GM18498 (cell line): Measurements from ENCODE around the gene SH2D1B.

Source experiments
- ATAC-seq: cut with Tn5 transposase; IDR thresholded peaks from one replicate; pipeline ENCODE4 v1.9.1; 2021; ENCODE audit warnings: mild to moderate bottlenecking, moderate library complexity; ENCODE audit not compliant: unreplicated experiment

Gene SH2D1B

DNA sequence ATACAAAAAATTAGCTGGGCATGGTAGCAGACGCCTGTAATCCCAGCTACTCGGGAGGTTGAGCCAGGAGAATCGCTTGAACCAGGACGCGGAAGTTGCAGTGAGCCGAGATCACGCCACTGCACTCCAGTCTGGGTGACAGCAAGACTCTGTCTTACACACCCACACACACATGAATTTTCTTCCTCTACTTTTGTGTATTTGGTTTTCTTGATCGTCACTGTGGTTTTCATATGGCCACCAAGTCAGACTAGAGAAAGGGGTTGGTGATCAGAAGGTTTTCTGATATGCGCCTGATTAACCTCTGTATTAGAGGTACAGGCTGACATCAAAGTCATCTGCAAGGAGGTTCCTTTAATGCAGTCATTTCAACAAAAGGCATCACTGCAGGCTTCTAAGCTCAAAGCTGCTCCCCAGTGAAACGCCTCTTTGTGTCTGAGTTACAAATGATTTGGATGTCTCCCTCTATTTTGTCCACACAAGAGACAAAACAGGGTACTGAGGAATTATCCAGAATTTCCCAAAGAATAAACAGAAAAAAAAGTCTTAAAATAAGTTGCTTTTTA is 11.1 kb downstream of the SH2D1B start:
- no peak for ATAC-seq

GRCh38 chr1:162398999-162399580 is 12.8 kb downstream of the SH2D1B start:
- ATAC-seq, result no peak

DNA sequence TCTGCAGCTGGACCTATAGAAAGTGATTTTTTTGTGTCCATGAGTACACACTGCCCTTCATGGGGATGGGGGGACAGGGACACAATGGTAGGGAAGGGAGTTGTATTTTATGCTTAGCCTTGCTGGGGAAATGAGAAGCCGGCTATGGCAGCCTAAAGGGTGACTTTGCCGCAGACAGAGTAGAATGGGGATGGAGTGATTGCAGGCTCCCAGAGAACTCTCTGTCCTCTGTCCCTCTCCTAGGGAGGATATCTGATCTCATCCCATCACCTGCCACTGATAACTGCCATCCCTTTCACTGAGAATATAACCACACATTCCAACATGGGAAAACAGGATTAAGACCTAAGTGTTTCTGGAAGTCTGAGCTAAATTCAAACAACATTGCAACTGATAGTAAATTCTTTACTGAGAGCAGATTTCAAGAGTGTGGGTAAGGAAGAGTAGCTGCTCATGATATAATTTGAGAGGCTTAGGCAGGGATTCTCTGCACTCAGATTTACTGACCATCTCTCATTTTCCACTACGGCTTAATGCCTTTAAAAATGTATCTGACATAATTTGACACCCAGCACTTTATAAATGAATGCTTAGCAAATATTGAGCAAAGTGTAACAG is 13.9 kb downstream of the SH2D1B start:
- no peak for ATAC-seq

DNA sequence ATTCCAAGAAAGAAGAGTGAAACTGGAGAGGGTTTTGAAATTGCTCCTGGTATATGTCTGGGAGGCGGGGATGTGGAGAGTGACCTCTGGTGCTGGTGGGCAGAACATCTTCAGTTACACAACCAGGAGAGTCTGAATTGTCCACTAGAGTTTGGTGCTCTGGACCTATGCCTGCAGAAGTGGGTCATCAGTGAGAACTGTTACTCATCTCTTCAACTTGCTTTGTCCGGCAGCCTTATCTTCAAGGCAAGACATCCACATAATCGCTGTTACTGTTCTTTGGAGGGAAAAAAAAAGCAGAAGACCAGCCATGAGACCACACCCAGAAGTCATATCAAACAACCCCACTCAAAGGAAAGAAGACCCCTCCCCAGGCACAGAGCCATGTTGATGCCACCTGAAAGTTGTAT is 14.9 kb downstream of the SH2D1B start:
- ATAC-seq, result no peak

DNA sequence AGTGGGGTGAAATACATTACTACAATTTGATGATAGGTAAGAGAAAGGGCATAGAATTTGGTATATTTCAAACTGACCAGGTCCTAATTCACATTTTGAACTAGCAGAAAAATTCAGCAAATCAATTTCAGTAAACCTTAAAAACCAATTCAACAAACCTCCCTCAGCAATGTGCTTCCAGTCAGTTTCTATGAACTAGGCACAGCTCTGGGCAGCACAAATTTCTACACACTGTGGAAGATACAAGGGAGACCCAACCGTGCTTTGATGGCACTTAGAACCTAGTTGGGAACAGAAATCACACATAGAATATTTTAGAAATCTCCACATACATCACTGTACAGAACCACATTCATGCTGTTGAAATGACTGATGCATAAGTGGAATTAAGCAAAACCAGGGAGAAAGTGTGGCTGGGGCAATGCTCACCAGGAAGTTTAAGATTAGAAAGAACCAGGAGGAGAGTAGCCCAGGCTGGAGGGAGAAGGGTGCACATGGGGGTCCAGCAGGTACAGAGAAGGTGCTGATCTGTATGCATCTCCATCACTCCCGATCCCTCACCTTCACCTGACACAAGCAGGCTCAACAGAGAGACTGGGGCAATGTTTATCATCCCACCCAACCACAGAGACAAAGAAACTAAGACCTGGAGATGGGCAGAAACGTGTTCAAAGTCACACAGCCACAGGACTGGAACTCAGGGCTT is 15.6 kb downstream of the SH2D1B start:
- ATAC-seq, result no peak

DNA sequence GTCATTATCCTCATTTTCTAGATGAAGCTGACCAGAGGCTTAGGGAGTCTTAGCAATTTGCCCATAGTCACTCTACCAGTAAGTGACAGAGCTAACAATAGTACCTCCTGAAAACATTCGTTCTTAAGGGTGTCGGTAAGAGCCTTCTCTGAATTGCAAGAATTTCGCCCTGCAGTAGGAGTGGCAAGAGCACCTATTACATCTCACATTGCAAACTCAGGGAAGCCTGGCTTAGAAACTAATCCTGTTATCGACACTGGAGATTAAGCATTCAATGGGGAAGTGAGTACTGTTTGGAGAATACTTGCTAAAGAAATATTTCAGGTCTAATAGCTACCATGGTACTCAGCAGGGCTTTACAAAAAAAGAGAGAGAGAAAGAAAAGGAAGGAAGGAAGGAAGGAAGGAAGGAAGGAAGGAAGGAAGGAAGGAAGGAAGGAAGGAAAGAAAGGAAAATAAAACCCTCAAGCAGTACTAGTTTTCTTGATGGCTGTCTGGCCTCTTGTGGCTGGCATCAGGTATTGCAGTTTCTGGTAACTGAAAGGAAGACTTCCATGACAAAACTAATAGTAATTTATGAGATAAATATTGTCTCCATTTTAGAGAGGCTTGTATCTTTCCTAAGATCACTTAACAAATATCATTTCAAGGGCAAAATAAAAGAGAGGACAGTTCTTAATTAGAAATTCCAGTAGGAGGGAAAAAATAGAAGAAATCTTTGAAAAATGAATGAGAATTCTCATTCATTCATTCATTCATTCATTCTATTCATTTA is 20.0 kb downstream of the SH2D1B start:
- ATAC-seq, result no peak

- ATAC-seq, result no peak
Observed at GRCh38 chr1:162390396-162391185, 21.3 kb downstream of the SH2D1B start.

DNA sequence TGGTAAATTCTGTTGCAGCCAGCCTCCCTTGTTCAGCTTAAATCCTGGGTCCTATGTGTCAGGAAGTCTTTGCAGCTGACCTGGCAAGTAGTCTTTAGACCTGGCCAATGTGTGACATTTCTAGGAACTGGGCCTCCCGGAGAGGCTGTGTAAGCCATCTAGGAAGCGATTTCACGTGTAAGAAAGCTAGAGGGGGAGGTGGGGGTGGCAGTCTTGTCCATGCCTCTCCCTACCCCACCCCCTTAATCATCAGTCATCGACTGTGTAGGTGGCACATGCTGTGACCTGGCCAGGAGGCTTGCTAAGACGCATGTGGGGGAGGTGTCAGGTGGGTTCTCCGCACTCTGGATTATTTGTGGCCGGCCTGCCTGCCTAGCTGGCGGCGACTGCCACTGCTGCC is 22.0 kb downstream of the SH2D1B start:
- ATAC-seq, result no peak

- ATAC-seq, result no peak
Observed at GRCh38 chr1:162389021-162389818, 22.7 kb downstream of the SH2D1B start.

DNA sequence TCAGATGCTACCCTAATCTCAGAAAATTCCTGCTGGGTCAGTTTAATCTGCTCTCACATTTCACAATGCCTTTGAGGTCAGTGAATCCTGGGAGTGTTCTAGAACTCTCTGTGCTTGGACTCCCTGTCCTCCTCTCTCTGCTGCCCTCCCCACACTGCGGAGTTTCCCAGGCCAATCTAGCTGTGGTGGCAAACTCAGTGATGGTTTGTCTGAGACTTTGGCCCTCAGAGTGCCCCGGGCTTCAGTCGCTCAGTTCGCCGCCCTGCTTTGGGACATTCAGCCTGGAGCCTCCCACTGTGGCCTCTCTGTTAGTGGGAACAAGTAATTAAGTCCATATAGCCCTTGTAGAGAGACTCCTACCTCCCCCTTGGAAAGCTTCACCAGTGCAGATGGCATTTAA is 23.3 kb downstream of the SH2D1B start:
- ATAC-seq, result no peak

GRCh38 chr1:162388083-162388594 is 23.8 kb downstream of the SH2D1B start:
- ATAC-seq, result no peak

GRCh38 chr1:162387226-162388082 is 24.5 kb downstream of the SH2D1B start:
- no peak for ATAC-seq

GRCh38 chr1:162386292-162387225 is 25.4 kb downstream of the SH2D1B start:
- ATAC-seq, result no peak

DNA sequence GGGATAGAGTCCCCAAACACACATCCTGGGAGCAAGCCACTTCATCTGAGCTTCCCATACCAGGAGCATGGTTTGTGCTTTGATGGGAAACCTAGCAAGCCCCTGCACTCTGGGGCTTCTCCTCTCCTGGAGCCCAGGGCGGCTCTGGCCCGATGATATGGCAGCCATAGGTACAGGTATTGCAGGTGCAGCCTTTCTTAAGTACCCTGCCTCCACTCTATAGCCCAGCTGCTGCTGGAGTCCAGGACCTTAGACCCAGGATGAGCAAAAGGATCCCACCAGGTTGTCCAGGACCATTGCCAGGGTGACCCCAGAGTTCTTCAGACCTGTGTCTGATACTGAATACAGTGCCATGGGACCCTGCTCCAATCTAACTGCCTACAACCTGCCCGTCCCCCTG is 26.2 kb downstream of the SH2D1B start:
- no peak for ATAC-seq

- ATAC-seq, result no peak
Observed at GRCh38 chr1:162385280-162385623, 26.7 kb downstream of the SH2D1B start.

DNA sequence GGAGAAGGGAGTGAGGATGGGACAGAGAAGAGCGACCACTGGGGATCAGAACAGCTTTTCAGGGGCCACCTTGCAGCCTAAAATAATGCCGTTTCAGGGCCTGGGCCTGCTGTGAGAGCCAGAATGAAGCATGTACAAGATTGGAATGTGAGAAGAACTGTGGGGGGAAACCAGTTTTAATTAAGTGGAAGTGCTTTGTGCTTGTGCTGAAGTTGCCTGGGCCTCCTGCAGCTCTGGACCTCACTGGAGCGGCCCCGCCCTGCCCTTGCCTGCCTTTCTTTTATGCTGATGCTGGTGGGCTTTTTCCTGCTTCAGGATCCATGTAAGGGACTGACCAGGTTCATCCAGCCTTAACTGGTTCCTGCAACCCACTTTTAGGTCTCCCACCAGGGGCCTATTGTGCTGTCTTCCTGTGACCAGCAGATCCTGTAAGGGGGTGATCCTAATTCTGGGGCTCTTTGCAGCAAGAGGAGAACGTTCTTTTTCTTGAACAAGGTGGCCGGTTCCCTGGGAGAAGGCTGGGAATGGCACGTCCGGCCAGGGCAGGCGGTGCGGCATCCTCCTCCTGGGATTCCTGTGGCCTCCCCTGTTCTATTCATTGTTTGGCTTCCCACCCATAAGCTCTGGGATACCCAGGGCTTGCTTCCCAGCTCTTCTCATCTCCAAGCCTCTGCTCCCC is 27.2 kb downstream of the SH2D1B start:
- no peak for ATAC-seq

- ATAC-seq, result no peak
Observed at GRCh38 chr1:162384116-162384515, 27.8 kb downstream of the SH2D1B start.
